Vagina (tissue), 2 donors: Measurements from ENCODE around the gene KIAA0753. TPM values are rescaled to one million over a fixed set of nuclear protein-coding genes. Genes with fewer than 3 reads are reported as not detected.
A peak's percentile ranks its signal among the peaks of the same experiment; 100 is the strongest.

Experiments
- DNase-seq, 2 donors: peaks; one replicate each; pipeline ENCODE4 v3.0.0-alpha.2; 2017; ENCODE audit errors: extremely low spot score in 2 of 2
- H3K27ac ChIP-seq: fragments of 200-600 bp; sonication (generic); one replicate; pipeline ENCODE4 v1.5.1; 2019
- H3K27me3 ChIP-seq: fragments of 200-600 bp; sonication (generic); one replicate; pipeline ENCODE4 v1.5.1; 2019
- H3K36me3 ChIP-seq, 2 donors: fragments of 200-600 bp; sonication (generic); one replicate each; pipeline ENCODE4 v1.5.1; 2017 to 2019
- H3K4me1 ChIP-seq: fragments of 200-600 bp; sonication (generic); one replicate; pipeline ENCODE4 v1.5.1; 2019
- H3K4me3 ChIP-seq, 2 donors: fragments of 200-600 bp; sonication (generic); 1 replicate in 1 of 2; 2 replicates in 1 of 2; pipeline ENCODE4 v1.5.1; 2016 to 2019
- H3K9me3 ChIP-seq: fragments of 200-600 bp; sonication (generic); one replicate; pipeline ENCODE4 v1.5.1; 2019
- CTCF ChIP-seq, 3 experiments: fragments of 450-650 bp in 2 of 3; fragments of 200-600 bp in 1 of 3; sonication (generic) in 1 of 3; IDR thresholded peaks; one replicate each; pipeline ENCODE4 v1.5.1; 2017 to 2019; ENCODE audit warnings: antibody characterized with exemption in 3 of 3, mild to moderate bottlenecking in 2 of 3, moderate library complexity in 2 of 3
- POLR2A ChIP-seq, 2 donors: fragments of 450-650 bp; IDR thresholded peaks; one replicate each; pipeline ENCODE4 v1.6.1; 2017; ENCODE audit warnings: antibody characterized with exemption in 2 of 2, mild to moderate bottlenecking in 2 of 2, moderate library complexity in 2 of 2
- POLR2AphosphoS5 ChIP-seq, 2 donors: sonication (generic); formaldehyde crosslinking; IDR thresholded peaks; one replicate each; pipeline ENCODE4 v1.9.0; 2017; ENCODE audit warnings: antibody characterized with exemption in 2 of 2, mild to moderate bottlenecking in 2 of 2, low read depth in 1 of 2; ENCODE audit not compliant: insufficient read depth in 1 of 2
- intact Hi-C: fragments of 100-400 bp; cut with DNase I; formaldehyde crosslinking; loops from one replicate; pipeline ENCODE4 v1.15.1; 2023
- total RNA-seq: library from RNA; depleted of rRNA; stranded (reverse); fragments of >200 nt; gene quantifications from one replicate; pipeline ENCODE4 v1.2.3, GENCODE V29; 2016

The KIAA0753 gene
- total RNA-seq, 1 donor from 2014 or later, result 14.5 TPM

GRCh38 chr17:6569370-6570285 is 70.9 kb downstream of the KIAA0753 start:
- intact Hi-C loops, result no loop called here
- Histone ChIP-seq H3K4me3 (no peak overlapping the region), H3K9me3 (no peaks in the 10 kb centered on the region), H3K4me1 (peaks cover 19% of the 10 kb centered on the region), H3K27ac (no peak overlapping the region), H3K27me3 (no peaks in the 10 kb centered on the region), H3K36me3 (no peaks in the 10 kb centered on the region)
- no peak for TF ChIP-seq POLR2A (IDR thresholded peaks at IDR 0.05)
- no peak for TF ChIP-seq CTCF (IDR thresholded peaks at IDR 0.05)
- TF ChIP-seq POLR2AphosphoS5 (IDR thresholded peaks at IDR 0.05; ENCODE audit: insufficient read depth in 1 of 2, low read depth in 1 of 2), result no peak
- peak; percentile 2 to 61 for DNase-seq

DNA sequence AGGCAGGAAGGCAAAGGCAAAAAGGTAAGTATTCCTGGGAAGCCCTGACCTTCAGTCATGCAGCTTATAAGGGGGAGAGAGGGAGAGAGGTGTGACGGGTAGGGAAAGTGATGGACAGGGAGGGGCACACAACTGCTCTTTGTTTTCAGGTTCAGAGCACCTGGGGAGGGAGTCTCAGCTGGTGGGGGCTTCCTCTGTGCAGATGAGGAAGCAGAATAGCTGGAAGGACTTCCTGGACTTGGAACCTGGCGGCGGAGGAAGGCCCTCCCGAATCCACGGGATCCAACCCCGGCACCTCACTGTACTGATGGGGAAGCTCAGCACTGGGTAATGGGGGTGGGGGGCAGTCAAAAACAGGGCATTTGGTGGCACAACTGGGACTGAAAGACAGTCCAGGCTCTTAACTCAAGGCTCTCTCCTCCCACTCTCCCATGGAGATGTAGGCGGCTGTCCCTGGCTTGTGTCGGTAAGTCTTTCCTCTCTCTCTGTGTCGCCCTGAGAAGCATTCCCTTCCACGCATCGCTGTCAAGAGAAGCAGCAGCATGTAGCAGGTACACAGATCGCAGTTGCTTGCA is 72.2 kb downstream of the KIAA0753 start:
- H3K36me3 ChIP-seq, result no peaks in the 10 kb centered on the region
- TF ChIP-seq POLR2A (IDR thresholded peaks at IDR 0.05), result no peak
- no peak for TF ChIP-seq POLR2AphosphoS5 (IDR thresholded peaks at IDR 0.05; ENCODE audit: insufficient read depth in 1 of 2, low read depth in 1 of 2)
- TF ChIP-seq CTCF (IDR thresholded peaks at IDR 0.05), result no peak
- no peak overlapping the region for H3K27ac ChIP-seq
- H3K27me3 ChIP-seq, result no peaks in the 10 kb centered on the region
- H3K9me3 ChIP-seq, result no peaks in the 10 kb centered on the region
- peaks cover 19% of the 10 kb centered on the region for H3K4me1 ChIP-seq
- intact Hi-C loops, result no loop called here
- peak in 1 of 2 donors; percentile 70 for DNase-seq
- no peak overlapping the region for H3K4me3 ChIP-seq

- intact Hi-C loops, result no loop called here
- Histone ChIP-seq H3K4me1 (peaks cover 19% of the 10 kb centered on the region), H3K4me3 (no peak overlapping the region), H3K36me3 (no peaks in the 10 kb centered on the region), H3K27ac (no peak overlapping the region), H3K9me3 (no peaks in the 10 kb centered on the region), H3K27me3 (no peaks in the 10 kb centered on the region)
- TF ChIP-seq POLR2AphosphoS5 (IDR thresholded peaks at IDR 0.05; ENCODE audit: insufficient read depth in 1 of 2, low read depth in 1 of 2), result no peak
- TF ChIP-seq POLR2A (IDR thresholded peaks at IDR 0.05), result no peak
- TF ChIP-seq CTCF (IDR thresholded peaks at IDR 0.05), result no peak
- peak in 1 of 2 donors; percentile 40 for DNase-seq
Observed at GRCh38 chr17:6567528-6568183, 72.9 kb downstream of the KIAA0753 start.

GRCh38 chr17:6561446-6561845 is 79.1 kb downstream of the KIAA0753 start:
- H3K27me3 ChIP-seq, result no peaks in the 10 kb centered on the region
- no peaks in the 10 kb centered on the region for H3K36me3 ChIP-seq
- no peak overlapping the region for H3K27ac ChIP-seq
- no peak for DNase-seq
- peaks cover 16% of the 10 kb centered on the region for H3K4me1 ChIP-seq
- intact Hi-C loops, result no loop called here
- H3K9me3 ChIP-seq, result no peaks in the 10 kb centered on the region
- no peak for TF ChIP-seq CTCF (IDR thresholded peaks at IDR 0.05)
- no peak for TF ChIP-seq POLR2A (IDR thresholded peaks at IDR 0.05)
- TF ChIP-seq POLR2AphosphoS5 (IDR thresholded peaks at IDR 0.05; ENCODE audit: insufficient read depth in 1 of 2, low read depth in 1 of 2), result no peak
- H3K4me3 ChIP-seq, result no peak overlapping the region
